IPS-NIHi11 (cell line): ENCODE results near the gene KNTC1.
"Not testable (repeated sequence)": the region's sequence is repeated elsewhere in the genome, so short reads cannot be mapped to it uniquely, and the experiment has no call there.

Experiments
- DNase-seq: peaks from one replicate; pipeline ENCODE4 v3.0.0; 2012; ENCODE audit warnings: mixed read lengths, low spot score

The KNTC1 gene

GRCh38 chr12:122505419-122506051 is 21.5 kb upstream of the KNTC1 start:
- no peak for DNase-seq

- DNase-seq: no peak
Measured at GRCh38 chr12:122506393-122506938, 20.6 kb upstream of the KNTC1 start.

- no peak for DNase-seq
Measured at GRCh38 chr12:122508163-122508562, 18.9 kb upstream of the KNTC1 start.

- not testable (repeated sequence) for DNase-seq
Measured at GRCh38 chr12:122513028-122513427, 14.0 kb upstream of the KNTC1 start.

GRCh38 chr12:122513660-122514059 is 13.4 kb upstream of the KNTC1 start:
- no peak for DNase-seq

- no peak for DNase-seq
Measured at GRCh38 chr12:122515275-122515674, 11.8 kb upstream of the KNTC1 start.

- no peak for DNase-seq
Measured at GRCh38 chr12:122516544-122517361, 10.3 kb upstream of the KNTC1 start.

GRCh38 chr12:122517877-122518276 is 9.2 kb upstream of the KNTC1 start:
- no peak for DNase-seq

GRCh38 chr12:122518908-122519307 is 8.1 kb upstream of the KNTC1 start:
- no peak for DNase-seq

- DNase-seq: no peak
Measured at GRCh38 chr12:122519418-122519817, 7.6 kb upstream of the KNTC1 start.

GRCh38 chr12:122520676-122521075 is 6.4 kb upstream of the KNTC1 start:
- DNase-seq: no peak

- DNase-seq: no peak
Measured at GRCh38 chr12:122523280-122523679, 3.8 kb upstream of the KNTC1 start.

- no peak for DNase-seq
Measured at GRCh38 chr12:122523846-122524718, 3.0 kb upstream of the KNTC1 start.

- peak; percentile 43 for DNase-seq
Measured at GRCh38 chr12:122527478-122527944, 462 bp downstream of the KNTC1 start.

GRCh38 chr12:122528582-122528981 is 1.5 kb downstream of the KNTC1 start:
- no peak for DNase-seq

GRCh38 chr12:122528992-122529391 is 1.9 kb downstream of the KNTC1 start:
- no peak for DNase-seq

- no peak for DNase-seq
Measured at GRCh38 chr12:122533856-122534255, 6.8 kb downstream of the KNTC1 start.

- no peak for DNase-seq
Measured at GRCh38 chr12:122537021-122537420, 10.0 kb downstream of the KNTC1 start.

GRCh38 chr12:122538496-122538895 is 11.4 kb downstream of the KNTC1 start:
- DNase-seq: no peak

GRCh38 chr12:122544537-122544936 is 17.5 kb downstream of the KNTC1 start:
- no peak for DNase-seq

- DNase-seq: no peak
Measured at GRCh38 chr12:122545855-122546254, 18.8 kb downstream of the KNTC1 start.

GRCh38 chr12:122547330-122547729 is 20.3 kb downstream of the KNTC1 start:
- DNase-seq: no peak
